ENCODE measurements around the gene HNRNPL.

DNA sequence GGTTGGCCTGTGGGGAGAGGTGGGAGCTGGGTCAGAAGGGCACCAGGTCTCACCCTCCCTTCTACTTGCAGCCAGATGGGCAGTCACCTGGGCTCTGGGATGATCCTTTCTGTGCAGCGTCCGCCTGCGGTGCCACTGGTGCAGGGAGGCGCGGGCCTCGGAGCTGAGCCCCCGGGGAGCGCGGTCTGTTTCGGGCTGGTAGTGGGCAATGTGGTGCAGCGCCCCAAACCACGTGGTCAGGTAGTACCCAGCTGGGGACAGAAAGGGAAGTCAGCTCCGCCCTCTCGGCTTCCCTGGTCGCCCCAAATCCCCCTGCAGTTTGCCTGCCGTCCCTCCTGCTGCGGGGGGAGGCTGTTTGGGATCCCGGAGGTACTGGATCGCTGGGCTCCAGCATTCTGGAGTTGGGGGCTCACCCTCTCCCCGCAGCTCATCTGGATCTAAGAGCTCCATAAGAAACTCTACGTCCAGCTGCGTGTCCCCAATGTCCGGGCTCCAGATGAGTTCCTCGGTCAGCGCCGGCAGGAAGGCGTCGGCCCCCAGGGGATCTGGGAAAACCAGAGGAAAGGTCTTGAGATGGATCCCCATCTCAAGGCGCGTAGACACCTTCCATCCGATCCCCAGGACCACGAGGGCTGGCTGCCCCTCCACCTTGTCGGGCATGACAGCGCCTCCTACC, 19.5 kb upstream of the HNRNPL start:
- TF ChIP-seq, protein P1, sequence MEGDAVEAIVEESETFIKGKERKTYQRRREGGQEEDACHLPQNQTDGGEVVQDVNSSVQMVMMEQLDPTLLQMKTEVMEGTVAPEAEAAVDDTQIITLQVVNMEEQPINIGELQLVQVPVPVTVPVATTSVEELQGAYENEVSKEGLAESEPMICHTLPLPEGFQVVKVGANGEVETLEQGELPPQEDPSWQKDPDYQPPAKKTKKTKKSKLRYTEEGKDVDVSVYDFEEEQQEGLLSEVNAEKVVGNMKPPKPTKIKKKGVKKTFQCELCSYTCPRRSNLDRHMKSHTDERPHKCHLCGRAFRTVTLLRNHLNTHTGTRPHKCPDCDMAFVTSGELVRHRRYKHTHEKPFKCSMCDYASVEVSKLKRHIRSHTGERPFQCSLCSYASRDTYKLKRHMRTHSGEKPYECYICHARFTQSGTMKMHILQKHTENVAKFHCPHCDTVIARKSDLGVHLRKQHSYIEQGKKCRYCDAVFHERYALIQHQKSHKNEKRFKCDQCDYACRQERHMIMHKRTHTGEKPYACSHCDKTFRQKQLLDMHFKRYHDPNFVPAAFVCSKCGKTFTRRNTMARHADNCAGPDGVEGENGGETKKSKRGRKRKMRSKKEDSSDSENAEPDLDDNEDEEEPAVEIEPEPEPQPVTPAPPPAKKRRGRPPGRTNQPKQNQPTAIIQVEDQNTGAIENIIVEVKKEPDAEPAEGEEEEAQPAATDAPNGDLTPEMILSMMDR (IDR thresholded peaks at IDR 0.05; ENCODE audit: control extremely low read depth in 1 of 3, insufficient read depth in 1 of 3, low read depth in 1 of 3, low read length in 3 of 3), result no peak
- TF ChIP-seq KDM5A (IDR thresholded peaks at IDR 0.05; ENCODE audit: low read length) (no peak), POLR2AphosphoS5 (IDR thresholded peaks at IDR 0.05; ENCODE audit: low read depth, low read length) (no peak), JUN (IDR thresholded peaks at IDR 0.05; ENCODE audit: low read depth, low read length) (no peak), POLR2A (IDR thresholded peaks at IDR 0.05; ENCODE audit: control extremely low read depth in 1 of 2, low read depth in 2 of 2, low read length in 2 of 2) (no peak), SIRT6 (IDR thresholded peaks at IDR 0.05; ENCODE audit: low read length) (no peak), POU5F1 (IDR thresholded peaks at IDR 0.05; ENCODE audit: low read depth, low read length) (no peak), RNF2 (IDR thresholded peaks at IDR 0.05; ENCODE audit: borderline replicate concordance, low read depth, low read length, missing control alignments, poor library complexity, severe bottlenecking) (no peak), EZH2 (IDR thresholded peaks at IDR 0.05; ENCODE audit: low read depth, low read length, severe bottlenecking) (no peak)

Measured in H1 (cell line).